OCI-LY3 (cell line): ENCODE data around the gene USP10.

Experiments
- CTCF ChIP-seq: fragments of 200-600, 300-600 bp; sonication (generic); IDR thresholded peaks from 2 replicates; pipeline ENCODE4 v1.5.1; 2014; ENCODE audit warnings: antibody characterized with exemption, low read length, low read depth
- EZH2phosphoT487 ChIP-seq: fragments of 200-600 bp; shearing (Covaris generic); IDR thresholded peaks from 2 replicates; pipeline ENCODE4 v1.6.1; 2018; ENCODE audit warnings: antibody characterized with exemption, mixed run types, low read depth

- TF ChIP-seq CTCF (no peak), EZH2phosphoT487 (no peak)
Measured at GRCh38 chr16:84686707-84687298, 13.0 kb upstream of the USP10 start.
